ENCODE results near the gene RGS11.

- TF ChIP-seq CTCF (IDR thresholded peaks at IDR 0.05) (no peak), POLR2A (IDR thresholded peaks at IDR 0.05) (no peak)
These were observed 21.2 kb upstream of the RGS11 start for GRCh38 chr16:296806-297510.

Measured in esophagus squamous epithelium (tissue), 4 donors.